Kidney (tissue), 14 donors: ENCODE data around the gene PCLO. TPM values are rescaled to one million over a fixed set of nuclear protein-coding genes. Genes with fewer than 3 reads are reported as not detected.

Source experiments
- DNase-seq, 5 donors: peaks; one replicate each; pipeline ENCODE4 v3.0.0-alpha.2; 2013 to 2020
- FAIRE-seq: peaks from 2 replicates; lab custom pipeline; 2012; peaks lifted over from hg19 to GRCh38; lab: Jason Lieb, UNC
- H3K27ac ChIP-seq, 2 donors: one replicate each; pipeline ENCODE4 v1.7.0; 2013; ENCODE audit warnings: low read depth in 2 of 2, low read length in 2 of 2, inconsistent platforms in 1 of 2
- H3K27me3 ChIP-seq: one replicate; pipeline ENCODE4 v1.7.1; 2013; ENCODE audit warnings: low read length, inconsistent platforms; ENCODE audit not compliant: control insufficient read depth, insufficient read depth
- H3K36me3 ChIP-seq, 3 donors: one replicate each; pipeline versions ENCODE4 v1.7.0 to v1.7.1; 2013; ENCODE audit warnings: low read length in 3 of 3, control low read depth in 1 of 3, inconsistent platforms in 1 of 3; ENCODE audit not compliant: insufficient read depth in 3 of 3, control insufficient read depth in 2 of 3
- H3K4me1 ChIP-seq, 3 donors: one replicate each; pipeline versions ENCODE4 v1.7.0 to v1.7.1; 2013; ENCODE audit warnings: low read length in 3 of 3, inconsistent platforms in 1 of 3, low read depth in 1 of 3; ENCODE audit not compliant: control insufficient read depth in 2 of 3, insufficient read depth in 2 of 3
- H3K4me3 ChIP-seq, 3 donors: one replicate each; pipeline versions ENCODE4 v1.7.0 to v1.8.1; 2013; ENCODE audit warnings: low read length in 3 of 3, control low read depth in 1 of 3, inconsistent platforms in 1 of 3
- H3K9ac ChIP-seq, 3 donors: one replicate each; pipeline versions ENCODE4 v1.7.0 to v1.7.1; 2013; ENCODE audit warnings: low read length in 3 of 3, control low read depth in 1 of 3, inconsistent platforms in 1 of 3
- H3K9me3 ChIP-seq, 3 donors: one replicate each; pipeline versions ENCODE4 v1.7.0 to v1.7.1; 2013; ENCODE audit warnings: low read length in 3 of 3, control low read depth in 1 of 3, inconsistent platforms in 1 of 3; ENCODE audit not compliant: control insufficient read depth in 2 of 3, insufficient read depth in 1 of 3
- intact Hi-C: fragments of 100-400 bp; cut with DNase I; formaldehyde crosslinking; loops from one replicate; pipeline ENCODE4 v1.11.1; 2022
- polyA plus RNA-seq: library from polyadenylated mRNA; stranded (reverse); fragments of 350-450 nt; fragmentation: Illumina TruSeq; extraction: RNeasy Lipid Tissue Mini Kit (QIAGEN cat#74804); gene quantifications from one replicate; pipeline ENCODE4 v1.2.3, GENCODE V29; 2014; ENCODE audit warnings: low read depth, low replicate concordance; ENCODE audit not compliant: insufficient read depth
- total RNA-seq: library from RNA; stranded (reverse); fragmentation: NEBNext Ultra II Directional; extraction: Animal tissue kit (Norgen Biotek cat#: 25700); gene quantifications from one replicate; pipeline ENCODE4 v1.2.1, GENCODE V29; 2021
- TF ChIP-seq, protein P1 (sequence below): IDR thresholded peaks from 3 replicates; pipeline ENCODE4 v1.5.1; 2012; ENCODE audit warnings: mild to moderate bottlenecking, moderate library complexity, borderline replicate concordance; ENCODE audit not compliant: insufficient read depth; ENCODE audit errors: extremely low read depth
- donor health status: control.
- donor health status: control.
- donor health status: control.
- donor health status: control.
- donor health status: control.
- donor health status: DM: yes; HTN: yes; CAD: no.
- donor health status: Normal renal cell carcinoma (clear cell type).

The PCLO gene
- total and polyA plus RNA-seq, 2 donors from 2014 or later, result 4.0 to 12.0 TPM

DNA sequence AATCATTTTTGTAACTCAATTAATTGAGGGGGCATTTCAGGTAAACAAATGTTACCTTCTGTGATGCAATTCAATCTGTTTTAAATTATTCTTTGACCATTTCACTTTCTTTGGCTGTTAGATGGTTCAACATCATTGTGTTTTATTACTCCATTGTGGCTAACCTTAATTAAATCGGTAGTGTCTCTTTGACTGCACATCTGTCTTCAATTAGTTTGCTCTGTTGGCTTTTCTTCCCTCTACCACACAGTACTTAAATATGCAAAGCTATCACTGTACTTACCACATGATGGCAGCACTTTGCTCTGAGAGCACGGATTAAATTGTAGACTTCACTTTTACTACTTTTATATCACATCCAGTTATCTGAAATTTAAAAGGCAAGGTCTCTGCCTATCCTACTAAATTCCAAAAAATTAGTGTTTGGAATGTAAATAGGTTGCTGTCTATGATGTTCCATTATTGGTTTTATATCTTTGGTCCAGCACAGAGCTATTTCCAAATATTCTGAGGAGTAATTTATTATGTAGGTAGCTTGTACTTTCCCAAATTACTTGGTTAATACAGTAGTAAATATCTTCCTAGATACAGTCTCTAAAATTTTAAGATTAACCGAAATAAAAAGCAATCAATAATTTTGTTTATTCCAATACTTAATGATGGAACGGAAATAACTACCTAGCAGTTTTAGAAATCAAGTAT lies 352.0 kb downstream of the PCLO start:
- no peak overlapping the region for H3K4me3 ChIP-seq
- peak in 2 of 5 donors; percentile 70 to 73 for DNase-seq
- no peak overlapping the region for H3K27ac ChIP-seq
- no peaks in the 10 kb centered on the region for H3K27me3 ChIP-seq
- no peaks in the 10 kb centered on the region for H3K4me1 ChIP-seq
- TF ChIP-seq, protein P1, sequence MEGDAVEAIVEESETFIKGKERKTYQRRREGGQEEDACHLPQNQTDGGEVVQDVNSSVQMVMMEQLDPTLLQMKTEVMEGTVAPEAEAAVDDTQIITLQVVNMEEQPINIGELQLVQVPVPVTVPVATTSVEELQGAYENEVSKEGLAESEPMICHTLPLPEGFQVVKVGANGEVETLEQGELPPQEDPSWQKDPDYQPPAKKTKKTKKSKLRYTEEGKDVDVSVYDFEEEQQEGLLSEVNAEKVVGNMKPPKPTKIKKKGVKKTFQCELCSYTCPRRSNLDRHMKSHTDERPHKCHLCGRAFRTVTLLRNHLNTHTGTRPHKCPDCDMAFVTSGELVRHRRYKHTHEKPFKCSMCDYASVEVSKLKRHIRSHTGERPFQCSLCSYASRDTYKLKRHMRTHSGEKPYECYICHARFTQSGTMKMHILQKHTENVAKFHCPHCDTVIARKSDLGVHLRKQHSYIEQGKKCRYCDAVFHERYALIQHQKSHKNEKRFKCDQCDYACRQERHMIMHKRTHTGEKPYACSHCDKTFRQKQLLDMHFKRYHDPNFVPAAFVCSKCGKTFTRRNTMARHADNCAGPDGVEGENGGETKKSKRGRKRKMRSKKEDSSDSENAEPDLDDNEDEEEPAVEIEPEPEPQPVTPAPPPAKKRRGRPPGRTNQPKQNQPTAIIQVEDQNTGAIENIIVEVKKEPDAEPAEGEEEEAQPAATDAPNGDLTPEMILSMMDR, result peak; percentile 65
- FAIRE-seq, result peak; percentile 38
- no peaks in the 10 kb centered on the region for H3K36me3 ChIP-seq
- intact Hi-C loops, result no loop called here
- H3K9ac ChIP-seq, result no peak overlapping the region
- H3K9me3 ChIP-seq, result no peaks in the 10 kb centered on the region

DNA sequence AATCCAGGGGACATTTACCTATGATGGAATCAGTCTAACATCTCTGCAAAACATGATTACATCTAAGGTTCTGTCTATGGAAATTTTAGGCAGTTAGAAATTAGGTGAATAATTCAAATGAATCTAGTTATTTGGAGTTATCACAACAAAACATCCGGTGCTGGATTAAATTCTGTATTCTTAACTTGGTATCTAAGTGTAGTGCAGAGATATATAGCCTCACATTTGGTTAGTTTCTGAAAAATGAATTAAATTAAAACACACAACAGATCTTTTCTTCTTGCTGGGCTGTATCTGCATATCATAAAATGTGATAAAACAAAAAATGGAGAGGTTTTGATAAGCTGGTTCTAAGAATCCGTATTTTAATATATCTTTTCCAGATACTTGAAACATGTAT lies 354.1 kb downstream of the PCLO start:
- Histone ChIP-seq H3K9me3 (no peaks in the 10 kb centered on the region), H3K9ac (no peak overlapping the region), H3K27me3 (no peaks in the 10 kb centered on the region), H3K4me3 (no peak overlapping the region), H3K36me3 (no peaks in the 10 kb centered on the region), H3K4me1 (no peaks in the 10 kb centered on the region), H3K27ac (no peak overlapping the region)
- DNase-seq (no peak), FAIRE-seq (no peak)
- intact Hi-C loops, result no loop called here
- TF ChIP-seq, protein P1, result no peak

GRCh38 chr7:82805527-82805960 lies 357.1 kb downstream of the PCLO start:
- FAIRE-seq, result no peak
- intact Hi-C loops, result no loop called here
- no peak overlapping the region for H3K9ac ChIP-seq

More at GRCh38 chr7:82805527-82805960, 357.1 kb downstream of the PCLO start:
- Histone ChIP-seq H3K27ac (no peak overlapping the region), H3K4me1 (no peaks in the 10 kb centered on the region), H3K9me3 (no peaks in the 10 kb centered on the region), H3K4me3 (no peak overlapping the region), H3K27me3 (no peaks in the 10 kb centered on the region), H3K36me3 (no peaks in the 10 kb centered on the region)
- TF ChIP-seq, protein P1, result no peak
- no peak for DNase-seq
